Placental pericyte (primary cell): Measurements from ENCODE around the gene ANAPC5. TPM values are rescaled to one million over a fixed set of nuclear protein-coding genes. Genes with fewer than 3 reads are reported as not detected.

ENCODE experiments used
- total RNA-seq: library from RNA; depleted of rRNA; stranded (reverse); fragments of >200 nt; gene quantifications from 2 replicates; pipeline ENCODE4 v1.2.3, GENCODE V29; 2012

Gene ANAPC5
- 84.3 and 192 TPM in 2 replicates for total RNA-seq

DNA sequence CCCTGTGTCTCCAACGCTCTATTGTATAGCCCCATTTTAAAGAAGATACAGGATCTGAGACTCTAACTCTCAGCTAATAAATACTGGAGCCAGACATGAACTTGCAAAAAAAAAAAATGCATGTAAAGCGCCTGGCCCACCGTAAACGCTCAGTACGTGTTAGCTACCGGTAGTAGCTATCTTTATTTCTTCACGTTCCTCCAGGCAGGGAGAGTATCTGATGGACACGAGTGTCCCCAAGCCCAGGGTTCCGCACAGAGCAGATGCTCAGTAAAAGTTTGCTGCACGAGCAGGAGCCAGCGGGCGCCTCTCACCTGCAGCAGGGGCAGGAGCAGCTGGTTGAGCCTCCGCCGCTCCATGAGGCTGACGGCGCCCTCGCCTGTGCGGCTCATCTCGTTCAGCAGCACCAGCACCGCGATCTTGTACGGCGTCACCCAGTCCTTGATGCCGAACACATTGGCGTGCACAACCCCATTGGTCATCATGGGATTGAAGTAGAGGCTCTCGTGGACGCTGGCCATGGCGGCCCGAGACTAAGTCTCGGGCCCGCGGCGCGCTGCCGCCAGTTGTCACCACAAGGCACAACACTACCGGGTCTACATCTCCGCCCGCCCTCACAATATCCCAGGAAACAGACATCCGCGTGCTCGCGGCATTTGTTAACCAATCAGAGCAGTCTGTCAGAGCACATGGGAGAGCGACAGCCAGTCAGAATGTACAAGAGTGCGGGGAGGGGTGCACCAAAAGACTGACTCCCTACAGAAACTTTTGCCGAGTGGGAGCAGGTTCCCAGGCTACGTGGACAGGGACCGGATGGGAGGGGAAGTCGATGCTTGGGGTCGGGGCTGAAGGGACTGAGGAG lies at the start of gene ANAPC5:
TSS of gene ANAPC5 (minus strand) at position 592 of the 862 bp plus-strand sequence. CDS start at position 521, 71 bp downstream.

DNA sequence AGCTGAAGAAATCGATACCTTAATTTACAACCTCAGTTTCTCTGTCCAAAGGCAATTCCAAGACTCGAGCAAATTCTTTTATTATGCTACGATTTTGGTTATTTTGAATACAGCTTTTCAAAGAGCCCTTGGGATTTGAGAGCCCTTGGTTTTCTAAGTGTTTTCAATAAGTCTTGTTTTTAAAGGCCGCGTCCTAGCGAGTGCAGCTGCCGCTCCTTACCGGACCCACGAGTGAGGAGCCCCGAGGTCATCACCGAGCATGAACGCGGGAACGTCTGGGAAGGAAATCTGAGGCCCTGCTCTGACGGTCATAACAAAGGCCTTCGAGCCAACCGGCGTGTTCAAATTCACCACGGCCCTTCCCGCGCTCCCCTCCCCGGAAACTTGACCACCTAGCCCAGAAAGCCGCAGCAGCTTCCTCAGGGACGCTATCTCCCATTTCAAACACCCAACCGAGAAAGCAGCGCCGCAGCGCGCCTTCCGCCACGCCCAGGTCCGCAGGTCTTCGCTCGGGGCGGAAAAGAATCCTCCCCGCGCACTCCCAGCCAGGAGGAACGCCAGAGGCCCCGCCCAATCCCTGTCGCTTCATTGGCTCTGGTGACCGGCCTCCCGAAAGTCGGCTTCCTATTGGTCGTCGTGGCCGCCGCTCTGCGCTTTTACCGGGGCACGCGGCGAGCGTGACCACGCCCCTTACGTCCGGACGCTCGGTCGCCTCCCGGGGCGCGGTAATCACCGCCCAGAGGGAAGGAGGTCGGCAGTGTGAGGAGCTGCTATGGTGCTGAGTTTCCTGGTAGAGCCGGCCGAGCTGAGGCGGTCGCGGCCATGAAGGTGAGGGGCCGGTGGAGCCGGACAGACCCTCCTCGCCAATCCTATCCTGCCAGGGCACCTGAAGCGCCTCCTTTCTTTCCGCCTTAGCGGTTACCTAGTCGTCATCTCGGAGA lies 47.5 kb upstream of the ANAPC5 start, which contains the start of gene RNF34:
TSS of gene RNF34 (plus strand) at position 728 of the 941 bp plus-strand sequence. CDS start at position 823, 95 bp downstream.

GRCh38 chr12:121296618-121297434 lies 55.4 kb downstream of the ANAPC5 start, which contains the start of gene CAMKK2:
CAMKK2 (minus strand) TSS chr12:121296709; CDS start chr12:121274526, 22,183 bp downstream.

Other genes with a start within 250 kb of the ANAPC5 start
- gene P2RX7, start 219.5 kb downstream of the ANAPC5 start, total RNA-seq = 0.14 and 2.8 TPM in 2 replicates
- gene P2RX4, start 142.3 kb downstream of the ANAPC5 start, total RNA-seq = 19.6 and 68.3 TPM in 2 replicates
- gene CAMKK2, start 55.7 kb downstream of the ANAPC5 start, total RNA-seq = 12.9 and 19.5 TPM in 2 replicates
- gene RNF34, start 47.7 kb upstream of the ANAPC5 start, total RNA-seq = 40.5 and 67.4 TPM in 2 replicates
- 49.5 and 54.8 TPM in 2 replicates for gene KDM2B, start 228.6 kb upstream of the ANAPC5 start, total RNA-seq